Gastroesophageal sphincter (tissue), 4 donors: Measurements from ENCODE around the gene DDT. TPM values are rescaled to one million over a fixed set of nuclear protein-coding genes. Genes with fewer than 3 reads are reported as not detected.

Experiments used
- ATAC-seq: fragments of 150-250 bp; one replicate; pipeline ENCODE4 v1.9.1; 2016; ENCODE audit warnings: mild to moderate bottlenecking, moderate library complexity
- H3K27ac ChIP-seq, 4 donors: fragments of 200-600 bp; sonication (generic) in 3 of 4; 1 replicate in 3 of 4; 2 replicates in 1 of 4; pipeline ENCODE4 v1.5.1; 2016 to 2019
- H3K27me3 ChIP-seq: fragments of 200-600 bp; sonication (generic); one replicate; pipeline ENCODE4 v1.5.1; 2019
- H3K36me3 ChIP-seq, 2 donors: fragments of 200-600 bp; sonication (generic); one replicate each; pipeline ENCODE4 v1.5.1; 2019; ENCODE audit warnings: control low read depth in 1 of 2
- H3K4me1 ChIP-seq, 3 donors: fragments of 200-600 bp; sonication (generic); 1 replicate in 2 of 3; 2 replicates in 1 of 3; pipeline ENCODE4 v1.5.1; 2016 to 2019; ENCODE audit warnings: control low read depth in 2 of 3
- H3K4me3 ChIP-seq, 2 donors: fragments of 200-600 bp; sonication (generic); one replicate each; pipeline ENCODE4 v1.5.1; 2019; ENCODE audit warnings: mild to moderate bottlenecking in 1 of 2, moderate library complexity in 1 of 2
- H3K9me3 ChIP-seq, 3 donors: fragments of 200-600 bp; sonication (generic); one replicate each; pipeline ENCODE4 v1.5.1; 2017 to 2019; ENCODE audit warnings: control low read depth in 2 of 3
- EP300 ChIP-seq: sonication (generic); formaldehyde crosslinking; IDR thresholded peaks from one replicate; pipeline ENCODE4 v1.6.1; 2017; ENCODE audit warnings: antibody characterized with exemption, mild to moderate bottlenecking
- POLR2A ChIP-seq, 2 donors: fragments of 450-650 bp; IDR thresholded peaks; one replicate each; pipeline ENCODE4 v1.6.1; 2017; ENCODE audit warnings: antibody characterized with exemption in 2 of 2, mild to moderate bottlenecking in 2 of 2, moderate library complexity in 1 of 2
- POLR2AphosphoS5 ChIP-seq: sonication (generic); formaldehyde crosslinking; IDR thresholded peaks from one replicate; pipeline ENCODE4 v1.6.1; 2017; ENCODE audit warnings: antibody characterized with exemption
- WGBS, 2 donors: methylation state at CpG; one replicate each; pipeline ENCODE4 v1.1.5; 2018; ENCODE audit warnings: low coverage in 1 of 2; 5-methylcytosine and 5-hydroxymethylcytosine counted together
- total RNA-seq, 4 donors: library from RNA; depleted of rRNA; stranded (reverse); fragments of >200 nt; gene quantifications; one replicate each; pipeline ENCODE4 v1.1.0, GENCODE V29; 2016
- TF ChIP-seq, protein P1 (sequence below), 4 experiments: fragments of 200-600 bp in 2 of 4; fragments of 450-650 bp in 2 of 4; sonication (generic) in 1 of 4; IDR thresholded peaks; one replicate each; pipeline ENCODE4 v1.5.1; 2017 to 2019; ENCODE audit warnings: antibody characterized with exemption in 4 of 4, mild to moderate bottlenecking in 2 of 4, moderate library complexity in 2 of 4

The DDT gene
- total RNA-seq, 4 donors from 2014 or later: 100 to 136 (median 123) TPM

DNA sequence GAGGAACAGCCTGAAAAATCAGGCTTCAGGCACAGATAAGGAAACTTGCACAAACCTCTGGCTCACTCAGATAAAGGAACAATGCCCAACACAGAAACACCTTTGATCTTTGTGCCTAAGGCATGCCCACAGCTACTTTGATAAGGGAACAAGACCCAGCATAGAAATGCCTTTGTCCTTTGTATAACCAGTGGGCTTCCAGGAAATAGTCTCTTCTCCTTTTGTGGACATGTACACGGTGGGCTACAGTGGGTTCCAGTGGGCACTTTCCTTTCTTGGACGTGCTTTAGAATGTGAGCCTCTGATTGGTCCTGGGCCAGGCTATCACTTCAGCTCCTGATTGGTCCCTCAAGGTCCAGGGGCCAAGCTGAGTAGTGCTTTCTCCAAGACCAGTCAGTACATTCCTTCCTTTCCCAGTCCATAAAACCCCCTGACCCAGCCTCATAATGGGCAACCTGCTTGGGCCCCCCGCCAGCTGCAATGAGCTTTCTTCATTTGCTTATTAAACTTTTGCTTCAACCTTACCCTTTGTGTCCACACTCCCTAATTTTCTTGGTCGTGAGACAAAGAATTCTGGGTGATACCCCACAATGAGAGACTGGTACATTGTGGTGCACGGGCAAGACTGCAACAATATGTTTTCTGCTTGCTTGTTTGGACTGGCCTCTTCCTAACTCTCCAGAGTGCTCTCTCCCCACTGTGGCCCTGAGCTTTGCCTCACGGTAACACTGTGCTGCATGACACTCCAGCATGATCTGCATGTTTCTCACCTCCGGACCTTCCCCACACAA is 35.2 kb upstream of the DDT start:
- Histone ChIP-seq H3K36me3 (no peaks in the 10 kb centered on the region), H3K27ac (no peak overlapping the region), H3K4me3 (no peak overlapping the region), H3K4me1 (peaks cover 0 to 39% (median 7%) of the 10 kb centered on the region in 3 donors), H3K9me3 (no peaks in the 10 kb centered on the region), H3K27me3 (no peaks in the 10 kb centered on the region)
- 71 to 89% methylated on average over 6 to 7 of the region's 7 CpGs for WGBS, 2 donors
- no peak for ATAC-seq
- no peak for TF ChIP-seq POLR2AphosphoS5
- TF ChIP-seq, protein P1, sequence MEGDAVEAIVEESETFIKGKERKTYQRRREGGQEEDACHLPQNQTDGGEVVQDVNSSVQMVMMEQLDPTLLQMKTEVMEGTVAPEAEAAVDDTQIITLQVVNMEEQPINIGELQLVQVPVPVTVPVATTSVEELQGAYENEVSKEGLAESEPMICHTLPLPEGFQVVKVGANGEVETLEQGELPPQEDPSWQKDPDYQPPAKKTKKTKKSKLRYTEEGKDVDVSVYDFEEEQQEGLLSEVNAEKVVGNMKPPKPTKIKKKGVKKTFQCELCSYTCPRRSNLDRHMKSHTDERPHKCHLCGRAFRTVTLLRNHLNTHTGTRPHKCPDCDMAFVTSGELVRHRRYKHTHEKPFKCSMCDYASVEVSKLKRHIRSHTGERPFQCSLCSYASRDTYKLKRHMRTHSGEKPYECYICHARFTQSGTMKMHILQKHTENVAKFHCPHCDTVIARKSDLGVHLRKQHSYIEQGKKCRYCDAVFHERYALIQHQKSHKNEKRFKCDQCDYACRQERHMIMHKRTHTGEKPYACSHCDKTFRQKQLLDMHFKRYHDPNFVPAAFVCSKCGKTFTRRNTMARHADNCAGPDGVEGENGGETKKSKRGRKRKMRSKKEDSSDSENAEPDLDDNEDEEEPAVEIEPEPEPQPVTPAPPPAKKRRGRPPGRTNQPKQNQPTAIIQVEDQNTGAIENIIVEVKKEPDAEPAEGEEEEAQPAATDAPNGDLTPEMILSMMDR (IDR thresholded peaks at IDR 0.05): no peak
- no peak for TF ChIP-seq EP300
- no peak for TF ChIP-seq POLR2A (IDR thresholded peaks at IDR 0.05)

DNA sequence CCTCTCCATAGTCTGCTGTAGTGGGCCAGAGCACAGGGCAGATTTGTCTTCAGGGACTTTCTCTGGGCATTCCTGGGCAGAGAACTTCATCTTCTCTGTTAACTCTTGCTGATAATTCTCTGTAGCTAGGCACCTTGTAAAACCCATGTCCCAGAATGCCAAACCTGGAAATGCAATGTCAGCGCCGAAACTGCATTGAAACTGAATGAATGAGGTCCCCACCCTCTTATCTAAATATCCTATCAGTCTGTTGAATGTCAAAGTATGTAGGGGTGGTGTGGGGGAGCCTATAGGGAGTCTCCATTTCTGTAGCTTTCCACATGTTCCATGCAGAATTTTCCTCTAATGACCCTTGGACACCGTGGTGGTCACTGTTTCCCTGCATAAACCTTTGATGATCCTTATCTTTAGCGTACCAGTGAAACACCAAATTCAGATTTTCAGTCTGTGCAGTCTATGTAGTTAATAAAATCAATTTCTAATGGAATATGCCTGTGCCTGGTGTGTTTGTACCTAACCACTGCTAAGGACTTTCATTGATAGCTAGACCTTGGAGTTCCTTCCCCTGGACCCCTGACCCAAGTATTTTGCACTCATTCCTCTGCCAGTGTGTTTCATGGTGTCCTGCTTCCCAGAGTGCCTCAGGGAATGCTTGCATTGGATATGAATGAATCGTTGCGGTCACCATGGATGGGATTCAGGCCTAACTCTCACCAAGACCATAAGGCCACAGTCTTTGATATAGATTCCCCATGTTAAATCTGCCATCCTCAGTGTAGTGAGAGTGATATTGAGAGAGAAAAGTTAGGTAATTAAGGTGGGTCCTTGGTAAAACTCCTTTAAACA is 34.4 kb upstream of the DDT start:
- TF ChIP-seq EP300: no peak
- TF ChIP-seq, protein P1 (IDR thresholded peaks at IDR 0.05): no peak
- TF ChIP-seq POLR2A (IDR thresholded peaks at IDR 0.05): no peak
- no peak for TF ChIP-seq POLR2AphosphoS5
- H3K9me3 ChIP-seq: no peaks in the 10 kb centered on the region
- peaks cover 0 to 35% (median 7%) of the 10 kb centered on the region in 3 donors for H3K4me1 ChIP-seq
- WGBS, 2 donors: 75 to 85% methylated on average over 4 to 6 of the region's 6 CpGs
- H3K27ac ChIP-seq: no peak overlapping the region
- H3K27me3 ChIP-seq: no peaks in the 10 kb centered on the region
- ATAC-seq: no peak
- no peak overlapping the region for H3K4me3 ChIP-seq
- H3K36me3 ChIP-seq: no peaks in the 10 kb centered on the region

DNA sequence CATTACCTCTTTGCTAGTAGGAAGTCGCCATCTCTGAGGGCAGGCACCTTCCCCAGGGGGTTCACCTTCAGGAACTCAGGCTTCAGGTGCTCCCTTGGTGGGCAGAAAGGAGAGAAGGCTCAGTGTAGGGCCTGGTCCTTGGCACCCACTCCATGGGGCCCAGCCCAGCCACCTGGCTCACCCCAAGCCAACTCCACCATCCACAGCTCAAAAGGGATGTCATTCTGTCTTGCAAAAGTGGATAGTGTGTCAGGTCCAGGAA is 33.7 kb upstream of the DDT start:
- peaks cover 0 to 28% (median 7%) of the 10 kb centered on the region in 3 donors for H3K4me1 ChIP-seq
- no peak overlapping the region for H3K27ac ChIP-seq

DNA sequence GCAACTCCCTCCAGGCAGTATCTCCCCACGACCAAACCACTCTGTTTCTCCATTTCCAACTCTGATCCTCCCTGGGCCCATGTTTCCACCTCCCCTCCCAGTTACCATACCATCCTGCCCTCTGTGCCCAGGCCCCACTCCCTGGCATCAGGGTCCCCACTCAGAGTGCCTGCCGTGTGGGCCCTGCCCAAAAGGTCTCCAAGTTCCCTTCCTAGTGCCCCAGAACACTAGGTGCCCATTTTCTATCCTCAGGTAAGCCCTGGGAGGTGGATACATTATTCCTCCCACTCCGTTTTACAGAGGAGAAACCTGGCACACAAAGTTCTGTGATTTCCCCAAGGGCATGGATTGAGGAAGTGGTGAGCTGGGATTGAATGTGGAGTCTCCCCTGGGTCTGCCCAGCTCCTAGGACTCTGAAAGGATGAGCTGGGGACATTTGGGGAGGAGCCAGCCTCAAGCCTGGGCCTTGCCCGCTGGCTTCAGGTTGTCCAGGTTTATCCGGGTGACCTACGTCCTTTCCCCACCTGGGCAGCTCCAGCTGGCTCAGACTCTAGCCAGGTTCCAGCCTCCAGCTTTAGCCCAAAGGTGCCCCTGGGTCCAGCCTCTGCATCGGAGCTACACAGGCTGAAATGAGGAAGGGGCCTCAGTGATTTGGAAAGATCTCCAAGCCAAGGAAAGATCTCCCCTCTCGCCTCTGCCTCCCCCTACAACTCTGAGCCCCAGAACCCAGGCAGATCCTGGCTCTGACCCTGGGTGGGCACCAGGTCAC is 33.2 kb upstream of the DDT start:
- Histone ChIP-seq H3K4me1 (peaks cover 0 to 23% (median 3%) of the 10 kb centered on the region in 3 donors), H3K27me3 (no peaks in the 10 kb centered on the region), H3K4me3 (no peak overlapping the region), H3K36me3 (no peaks in the 10 kb centered on the region), H3K27ac (no peak overlapping the region), H3K9me3 (no peaks in the 10 kb centered on the region)
- ATAC-seq: no peak
- TF ChIP-seq EP300 (no peak), POLR2AphosphoS5 (no peak)
- TF ChIP-seq, protein P1 (IDR thresholded peaks at IDR 0.05): no peak
- 81 to 82% methylated on average over 3 to 4 of the region's 8 CpGs for WGBS, 2 donors

More for the DNA sequence above, 33.7 kb upstream of the DDT start:
- ATAC-seq: no peak
- Histone ChIP-seq H3K9me3 (no peaks in the 10 kb centered on the region), H3K27me3 (no peaks in the 10 kb centered on the region), H3K4me3 (no peak overlapping the region), H3K36me3 (no peaks in the 10 kb centered on the region)
- WGBS, 2 donors: 86% methylated on average over 1 of the region's 1 CpG; no CpG with 5 or more reads in 1 of the 2 donors
- TF ChIP-seq EP300 (no peak), POLR2A (IDR thresholded peaks at IDR 0.05) (no peak), POLR2AphosphoS5 (no peak)
- TF ChIP-seq, protein P1 (IDR thresholded peaks at IDR 0.05): no peak
